GM21528 (cell line): ENCODE data around the gene FAM131B.
"Not testable (repeated sequence)": the region's sequence is repeated elsewhere in the genome, so short reads cannot be mapped to it uniquely, and the experiment has no call there.

Experiments
- ATAC-seq: cut with Tn5 transposase; IDR thresholded peaks from one replicate; pipeline ENCODE4 v1.9.1; 2021; ENCODE audit warnings: mild to moderate bottlenecking, moderate library complexity; ENCODE audit not compliant: unreplicated experiment, low FRiP score

The FAM131B gene

GRCh38 chr7:143362131-143363015 lies at the start of gene FAM131B:
FAM131B (minus strand) TSS chr7:143362713; CDS start chr7:143362603, 110 bp downstream.
- ATAC-seq = no peak

- ATAC-seq = no peak
Measured at GRCh38 chr7:143411976-143412708, 49.6 kb upstream of the FAM131B start.

- no peak for ATAC-seq
Measured at GRCh38 chr7:143410521-143411004, 48.0 kb upstream of the FAM131B start.

GRCh38 chr7:143408686-143409561 lies 46.4 kb upstream of the FAM131B start, which contains the start of gene EPHA1:
EPHA1 (minus strand) TSS chr7:143408856; CDS start chr7:143408805, 51 bp downstream.
- ATAC-seq = no peak

- ATAC-seq = no peak
Measured at GRCh38 chr7:143408252-143408685, 45.8 kb upstream of the FAM131B start.

- no peak for ATAC-seq
Measured at GRCh38 chr7:143407287-143408251, 45.1 kb upstream of the FAM131B start.

- ATAC-seq = no peak
Measured at GRCh38 chr7:143406002-143406357, 43.5 kb upstream of the FAM131B start.

GRCh38 chr7:143405173-143406001 lies 42.9 kb upstream of the FAM131B start:
- no peak for ATAC-seq

- ATAC-seq = not testable (repeated sequence)
Measured at GRCh38 chr7:143402233-143402632, 39.7 kb upstream of the FAM131B start.

GRCh38 chr7:143401265-143401664 lies 38.8 kb upstream of the FAM131B start:
- no peak for ATAC-seq

GRCh38 chr7:143399642-143400041 lies 37.1 kb upstream of the FAM131B start:
- ATAC-seq = no peak

GRCh38 chr7:143399151-143399550 lies 36.6 kb upstream of the FAM131B start:
- ATAC-seq = no peak

GRCh38 chr7:143398616-143399015 lies 36.1 kb upstream of the FAM131B start:
- no peak for ATAC-seq

- no peak for ATAC-seq
Measured at GRCh38 chr7:143397710-143398530, 35.4 kb upstream of the FAM131B start.

GRCh38 chr7:143396625-143397556 lies 34.4 kb upstream of the FAM131B start:
- ATAC-seq = no peak

- ATAC-seq = no peak
Measured at GRCh38 chr7:143396182-143396581, 33.7 kb upstream of the FAM131B start.
